NCI-H146 treated with DMSO at 0.1 percent for 48 hours (cell line): ENCODE measurements around the gene PSTK.

Experiments
- DNase-seq: peaks from one replicate; lab custom pipeline; 2025; ENCODE audit not compliant: unreplicated experiment; lab: John Stamatoyannopoulos, UW

PSTK gene

DNA sequence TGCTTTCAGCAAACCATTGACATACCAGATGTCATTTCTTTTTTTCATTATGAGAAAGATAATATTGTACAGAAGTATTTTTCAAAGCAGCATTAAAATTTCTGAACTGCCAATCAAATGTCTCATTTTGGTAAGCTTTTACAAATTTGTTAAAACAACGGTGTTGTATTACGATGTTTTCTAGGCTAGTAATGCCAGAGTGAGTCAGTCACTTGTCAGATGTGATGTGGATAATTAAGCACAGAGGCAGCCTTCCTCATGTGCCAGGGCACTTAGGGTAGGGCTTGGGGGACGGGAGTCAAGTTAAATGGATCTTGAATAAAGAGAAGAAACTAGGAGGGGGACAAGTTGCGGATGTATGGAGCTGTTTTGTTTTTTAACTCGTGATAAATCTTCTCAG is 10.1 kb downstream of the PSTK start:
- DNase-seq: no peak

DNA sequence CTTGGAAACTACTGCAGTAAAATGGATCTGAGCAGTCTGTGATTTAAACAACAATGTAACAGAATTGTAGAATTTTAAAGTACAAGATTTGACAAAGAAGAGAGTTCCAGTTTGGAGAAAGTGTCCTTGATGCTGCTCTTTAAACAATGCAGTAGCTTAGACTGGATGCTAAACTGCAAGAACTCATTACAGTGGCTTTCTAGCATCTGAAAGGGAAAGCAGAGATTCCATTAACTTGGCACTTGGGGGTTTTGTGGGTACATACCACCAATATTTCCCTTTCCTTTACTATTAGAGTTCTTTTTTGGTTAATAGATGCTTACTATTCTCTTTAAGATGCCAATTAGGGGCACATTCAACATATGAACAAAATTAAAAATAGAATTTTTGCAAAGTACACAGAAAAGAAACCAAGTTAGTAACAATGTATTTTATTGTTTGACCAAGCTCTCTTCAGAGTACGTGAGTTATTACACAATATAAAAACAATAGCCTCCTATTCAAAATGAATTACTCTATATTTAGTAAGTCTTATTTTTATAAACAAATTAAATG is 11.9 kb downstream of the PSTK start:
- no peak for DNase-seq

DNA sequence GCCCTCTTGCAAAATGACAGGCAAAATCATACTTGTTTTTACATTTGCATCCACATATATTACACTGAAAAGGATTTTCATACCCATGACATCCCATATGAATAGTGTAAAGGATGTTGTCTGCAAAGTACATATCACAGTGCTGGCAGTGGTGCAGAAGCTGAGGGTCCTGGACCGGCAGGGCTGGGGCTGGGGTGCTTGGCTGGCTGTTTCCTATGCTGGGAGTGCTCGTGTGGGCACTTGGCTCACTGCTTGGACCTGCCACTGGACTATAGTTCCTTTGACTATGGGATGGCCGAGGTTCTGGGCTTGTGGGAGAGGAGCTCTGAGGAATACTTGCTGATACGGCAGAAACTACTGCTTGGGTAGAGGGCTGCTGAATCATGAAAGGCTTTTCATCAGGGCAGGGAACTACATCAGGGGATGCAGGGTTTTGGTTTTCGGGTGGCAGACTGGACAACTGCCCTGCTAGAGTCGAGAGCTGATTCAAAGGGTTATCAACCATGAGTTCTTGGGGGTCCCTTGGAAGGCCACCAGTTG is 13.7 kb downstream of the PSTK start:
- no peak for DNase-seq

GRCh38 chr10:122995936-122996335 is 15.7 kb downstream of the PSTK start:
- no peak for DNase-seq

DNA sequence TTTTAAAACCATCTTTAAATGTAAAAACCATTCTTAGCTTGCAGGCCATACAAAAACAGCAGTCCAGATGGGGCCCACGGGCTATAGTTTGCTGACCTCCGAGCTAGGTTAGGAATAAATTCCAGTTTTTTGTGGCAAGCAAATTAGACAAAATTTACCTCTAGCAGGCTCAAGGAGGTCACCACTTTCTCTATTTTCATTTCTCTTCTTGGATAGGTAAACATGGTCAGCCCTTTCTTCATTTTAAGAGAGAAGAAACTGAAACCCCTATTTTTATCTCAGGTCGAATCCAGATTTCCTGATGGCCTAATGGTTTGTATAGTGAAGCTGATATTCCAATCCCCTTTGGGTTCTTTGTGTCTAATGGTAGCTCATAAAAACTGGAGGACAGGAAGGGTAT is 17.7 kb downstream of the PSTK start:
- no peak for DNase-seq

DNA sequence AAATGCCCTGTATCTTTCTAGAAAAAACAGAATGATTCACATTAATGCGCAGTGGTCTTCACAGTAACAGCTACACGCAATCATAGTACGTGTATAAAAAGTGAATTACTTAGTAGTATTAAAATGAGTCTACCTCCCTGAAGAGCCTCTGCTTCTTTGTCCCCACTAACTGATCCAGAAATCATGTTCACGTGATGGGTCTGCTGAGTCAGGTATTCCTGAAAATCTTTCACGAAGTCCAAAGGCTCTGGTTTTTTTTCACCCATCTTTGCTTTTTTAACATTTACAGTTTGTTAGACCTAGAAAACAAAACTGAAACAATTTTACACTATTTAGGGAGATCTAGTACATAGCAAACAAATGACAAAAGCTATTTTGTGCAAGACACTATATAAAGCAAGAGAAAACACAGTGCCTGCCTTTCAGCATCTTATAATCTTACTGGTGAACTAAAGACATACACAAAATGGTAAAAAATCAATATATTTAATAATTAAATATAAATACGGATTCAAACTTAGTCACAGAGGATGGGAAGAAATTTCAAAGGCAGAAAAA is 18.2 kb downstream of the PSTK start:
- no peak for DNase-seq

DNA sequence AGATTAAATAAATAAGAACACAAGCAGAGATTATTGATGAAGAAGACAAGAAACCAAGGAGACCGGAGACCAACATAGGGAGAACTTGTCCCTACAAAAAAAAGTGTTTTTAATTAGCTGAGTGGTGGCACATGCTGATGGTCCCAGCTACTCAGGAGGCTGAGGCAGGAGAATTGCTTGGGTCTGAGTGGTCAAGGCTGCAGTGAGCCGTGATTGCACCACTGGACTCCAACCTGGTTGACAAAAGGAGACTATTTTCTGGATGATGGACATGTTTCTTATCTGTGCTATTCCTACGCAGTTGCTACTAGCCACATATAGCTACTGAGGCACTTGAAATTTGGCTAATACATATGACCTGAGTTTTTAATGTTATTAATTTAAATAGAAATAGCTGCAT is 18.7 kb downstream of the PSTK start:
- no peak for DNase-seq

GRCh38 chr10:122999347-122999746 is 19.1 kb downstream of the PSTK start:
- peak; percentile 15 for DNase-seq

- no peak for DNase-seq
Measured at GRCh38 chr10:123000155-123000554, 20.0 kb downstream of the PSTK start.

GRCh38 chr10:123001370-123001769 is 21.2 kb downstream of the PSTK start:
- DNase-seq: no peak

- no peak for DNase-seq
Measured at GRCh38 chr10:123004298-123004697, 24.1 kb downstream of the PSTK start.

DNA sequence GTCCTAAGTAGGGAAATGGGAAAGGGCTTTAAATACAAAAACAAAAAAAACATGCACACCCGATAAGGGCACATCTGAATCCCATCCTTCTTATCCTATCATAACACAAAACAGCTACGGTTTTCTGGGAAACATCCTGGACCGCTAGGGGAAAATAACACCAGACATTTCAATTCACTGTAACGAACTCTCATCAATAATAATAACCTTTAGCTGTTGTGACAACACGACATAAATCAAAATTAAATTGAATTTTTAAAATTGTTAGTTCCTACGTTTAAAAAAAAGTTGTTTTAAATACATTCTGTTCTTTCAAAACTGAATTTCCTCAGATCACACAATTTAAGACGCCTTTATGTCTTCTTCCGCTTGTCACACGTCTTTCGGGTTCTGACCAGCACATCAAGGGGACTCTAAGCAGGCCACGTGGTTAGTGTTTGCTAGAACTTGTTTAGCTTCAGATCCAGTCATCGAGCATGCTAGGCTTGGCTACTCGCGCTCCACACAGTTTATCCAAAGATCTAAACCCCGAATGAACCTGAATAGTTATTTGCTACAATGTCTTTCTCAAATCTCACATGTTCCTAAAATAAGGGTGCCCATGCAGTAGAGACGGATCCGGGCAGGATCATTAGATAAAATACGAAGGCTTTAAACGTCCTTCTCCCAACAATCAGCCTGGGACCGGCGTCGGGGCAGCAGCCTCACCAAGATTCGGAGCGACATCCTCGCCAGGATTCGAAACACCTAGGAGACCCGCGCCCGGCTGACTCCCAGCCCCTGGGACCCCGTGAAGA is 27.6 kb downstream of the PSTK start:
- DNase-seq: peak; percentile 37

GRCh38 chr10:123008355-123009104 is 28.3 kb downstream of the PSTK start, which contains the start of the genes ACADSB and IKZF5:
Gene ACADSB, plus strand, starts transcription at chr10:123009006. Its CDS starts 24 bp downstream, at chr10:123009030.
Gene IKZF5, minus strand, starts transcription at chr10:123008795. Its CDS starts 10,170 bp downstream, at chr10:122998625.
- peak; percentile 89 for DNase-seq

DNA sequence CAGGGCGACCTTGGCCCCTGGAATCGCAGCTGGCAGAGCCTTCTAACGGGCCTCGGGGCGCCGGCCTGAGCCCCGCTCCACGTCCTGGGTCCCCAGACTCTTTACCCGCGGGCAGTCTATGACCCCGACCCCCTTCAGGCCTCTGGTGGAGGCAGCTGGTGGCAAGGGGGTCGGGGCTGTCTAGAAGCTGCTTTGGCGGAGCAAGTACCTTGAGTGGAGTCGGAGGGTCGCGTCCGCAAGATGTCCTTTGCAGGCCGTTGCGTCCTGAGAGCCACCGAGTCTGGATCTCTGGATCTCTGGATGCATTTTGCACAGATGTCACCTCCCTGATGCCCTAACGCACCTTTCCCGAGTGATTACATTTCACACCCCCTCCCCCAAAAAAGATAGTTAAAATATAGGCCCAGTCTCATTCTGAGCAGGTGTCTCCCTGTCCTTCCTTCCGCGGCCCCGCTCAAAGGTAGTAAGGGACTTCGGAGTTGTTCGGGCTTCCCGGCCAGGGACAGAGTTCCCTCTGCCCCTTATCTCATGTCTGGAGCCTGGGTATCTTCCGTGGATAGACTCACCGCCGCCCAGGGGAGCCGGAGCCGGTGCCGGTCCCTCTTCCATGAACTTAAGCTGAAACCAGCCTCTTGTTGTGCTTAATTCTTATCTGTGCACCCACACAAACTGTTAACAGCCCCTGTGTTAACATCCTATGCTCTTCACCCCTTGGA is 29.1 kb downstream of the PSTK start:
- no peak for DNase-seq

DNA sequence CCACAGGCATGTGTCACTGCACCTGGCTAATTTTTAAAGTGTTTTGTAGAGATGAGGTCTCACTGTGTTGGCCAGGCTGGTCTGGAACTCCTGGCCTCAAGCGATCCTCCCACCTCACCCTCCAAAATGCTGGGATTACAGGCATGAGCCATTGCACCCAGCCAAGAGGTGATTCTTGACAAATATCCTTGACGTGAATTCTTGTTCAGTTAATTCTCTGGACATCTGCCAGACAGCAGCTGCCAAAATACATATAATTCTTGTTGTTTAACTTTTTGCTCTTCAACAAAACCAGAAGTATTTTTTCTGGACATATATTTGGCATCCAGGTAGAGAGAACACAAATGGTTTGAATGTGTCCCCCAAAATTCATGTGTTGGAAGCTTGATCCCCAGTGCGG is 31.8 kb downstream of the PSTK start:
- DNase-seq: no peak

GRCh38 chr10:123013456-123014419 is 33.5 kb downstream of the PSTK start:
- DNase-seq: no peak

- DNase-seq: no peak
Measured at GRCh38 chr10:123014772-123015171, 34.6 kb downstream of the PSTK start.

- DNase-seq: no peak
Measured at GRCh38 chr10:123016228-123016627, 36.0 kb downstream of the PSTK start.

GRCh38 chr10:123017421-123018165 is 37.4 kb downstream of the PSTK start:
- DNase-seq: no peak
